ENCODE measurements around the gene SLC8A1. TPM values are rescaled to one million over a fixed set of nuclear protein-coding genes. Genes with fewer than 3 reads are reported as not detected.

Gene SLC8A1
- total RNA-seq, 2 experiments from 2014 or later, result 0.47 to 0.59 TPM

- Histone ChIP-seq H3K4me1 (ENCODE audit: insufficient read depth, low read length) (no peaks in the 10 kb centered on the region), H3K36me3 (ENCODE audit: insufficient read depth, low read length) (no peaks in the 10 kb centered on the region), H3K9me3 (ENCODE audit: control insufficient read depth in 1 of 2, insufficient read depth in 1 of 2, low read length in 2 of 2) (no peaks in the 10 kb centered on the region), H3K4me3 (ENCODE audit: low read length) (no peak overlapping the region), H3K27me3 (ENCODE audit: control insufficient read depth in 1 of 2, insufficient read depth in 2 of 2, low read length in 2 of 2) (no peaks in the 10 kb centered on the region), H3K27ac (ENCODE audit: low read depth in 1 of 2, low read length in 2 of 2) (no peak overlapping the region)
- H3K9me3 Mint-ChIP-seq, result no peaks in the 10 kb centered on the region
- ChIA-PET POLR2A (no interaction called here), CTCF (no interaction called here)
- H3K27ac Mint-ChIP-seq, result no peak overlapping the region
- intact Hi-C loops (cut with DNase I, micrococcal nuclease), result no loop called here
- no peaks in the 10 kb centered on the region for H3K27me3 Mint-ChIP-seq
- no peaks in the 10 kb centered on the region for H3K4me1 Mint-ChIP-seq (ENCODE audit: low read depth)
- TF ChIP-seq CTCF (IDR thresholded peaks at IDR 0.05), result no peak
- H3K4me3 Mint-ChIP-seq, result no peak overlapping the region
- ATAC-seq (ENCODE audit: poor library complexity) (no peak), DNase-seq (no peak)
- no peaks in the 10 kb centered on the region for H3K36me3 Mint-ChIP-seq (ENCODE audit: low read depth)
Measured at GRCh38 chr2:40279001-40279400, 172.9 kb downstream of the SLC8A1 start.

- Mint-ChIP-seq H3K27ac (no peak overlapping the region), H3K36me3 (ENCODE audit: low read depth) (no peaks in the 10 kb centered on the region), H3K4me3 (no peak overlapping the region), H3K27me3 (no peaks in the 10 kb centered on the region), H3K4me1 (ENCODE audit: low read depth) (no peaks in the 10 kb centered on the region), H3K9me3 (no peaks in the 10 kb centered on the region)
- Histone ChIP-seq H3K36me3 (ENCODE audit: insufficient read depth, low read length) (no peaks in the 10 kb centered on the region), H3K9me3 (ENCODE audit: control insufficient read depth in 1 of 2, insufficient read depth in 1 of 2, low read length in 2 of 2) (no peaks in the 10 kb centered on the region), H3K4me3 (ENCODE audit: low read length) (no peak overlapping the region), H3K27ac (ENCODE audit: low read depth in 1 of 2, low read length in 2 of 2) (no peak overlapping the region), H3K27me3 (ENCODE audit: control insufficient read depth in 1 of 2, insufficient read depth in 2 of 2, low read length in 2 of 2) (no peaks in the 10 kb centered on the region), H3K4me1 (ENCODE audit: insufficient read depth, low read length) (no peaks in the 10 kb centered on the region)
- intact Hi-C loops (cut with DNase I, micrococcal nuclease), result no loop called here
- DNase-seq (no peak), ATAC-seq (ENCODE audit: poor library complexity) (no peak)
- no peak for TF ChIP-seq CTCF (IDR thresholded peaks at IDR 0.05)
- POLR2A ChIA-PET, result no interaction called here
- CTCF ChIA-PET, result no interaction called here
Measured at GRCh38 chr2:40276076-40276475, 175.8 kb downstream of the SLC8A1 start.

- no peaks in the 10 kb centered on the region for H3K27me3 ChIP-seq (ENCODE audit: control insufficient read depth in 1 of 2, insufficient read depth in 2 of 2, low read length in 2 of 2)
- Mint-ChIP-seq H3K4me3 (no peak overlapping the region), H3K27ac (no peak overlapping the region), H3K4me1 (ENCODE audit: low read depth) (no peaks in the 10 kb centered on the region), H3K27me3 (no peaks in the 10 kb centered on the region), H3K36me3 (ENCODE audit: low read depth) (no peaks in the 10 kb centered on the region), H3K9me3 (no peaks in the 10 kb centered on the region)
- POLR2A ChIA-PET, result no interaction called here
- no peak for TF ChIP-seq CTCF (IDR thresholded peaks at IDR 0.05)
- no peaks in the 10 kb centered on the region for H3K4me1 ChIP-seq (ENCODE audit: insufficient read depth, low read length)
- CTCF ChIA-PET, result no interaction called here
- H3K9me3 ChIP-seq (ENCODE audit: control insufficient read depth in 1 of 2, insufficient read depth in 1 of 2, low read length in 2 of 2), result no peaks in the 10 kb centered on the region
- DNase-seq (no peak), ATAC-seq (ENCODE audit: poor library complexity) (no peak)
- intact Hi-C loops (cut with DNase I, micrococcal nuclease), result no loop called here
- no peak overlapping the region for H3K4me3 ChIP-seq (ENCODE audit: low read length)
- no peaks in the 10 kb centered on the region for H3K36me3 ChIP-seq (ENCODE audit: insufficient read depth, low read length)
- H3K27ac ChIP-seq (ENCODE audit: low read depth in 1 of 2, low read length in 2 of 2), result no peak overlapping the region
Measured at GRCh38 chr2:40274270-40274669, 177.6 kb downstream of the SLC8A1 start.
